BJ (cell line): ENCODE data around the gene CLIC5. TPM values are rescaled to one million over a fixed set of nuclear protein-coding genes. Genes with fewer than 3 reads are reported as not detected.

Experiments
- CTCF ChIA-PET: fragments of 350-600 bp; formaldehyde crosslinking; extraction: SDS; loops from one replicate; lab custom pipeline; 2021; ENCODE audit warnings: antibody characterized with exemption, inconsistent platforms; lab: Yijun Ruan, JAX
- POLR2A ChIA-PET: fragments of 300-600 bp; sonication (Branson Sonifier 250); formaldehyde crosslinking; extraction: SDS; loops from one replicate; lab custom pipeline; 2021; ENCODE audit warnings: antibody characterized with exemption; lab: Charles Lee
- DNase-seq: peaks from one replicate; pipeline ENCODE4 v3.0.0-alpha.2; 2011; ENCODE audit warnings: low read depth
- H3K27me3 ChIP-seq: 2 replicates; pipeline ENCODE4 v1.6.0; 2011; ENCODE audit warnings: low read length; ENCODE audit not compliant: control insufficient read depth, insufficient read depth
- H3K36me3 ChIP-seq: 2 replicates; pipeline ENCODE4 v1.5.1; 2011; ENCODE audit warnings: low read length; ENCODE audit not compliant: control insufficient read depth, insufficient read depth
- H3K4me3 ChIP-seq: 2 replicates; pipeline ENCODE4 v1.5.1; 2011; ENCODE audit warnings: low read depth, mild to moderate bottlenecking, control low read depth, low read length
- CTCF ChIP-seq: IDR thresholded peaks from 2 replicates; pipeline ENCODE4 v1.5.1; 2011; ENCODE audit warnings: low read depth, mild to moderate bottlenecking, control low read depth, inconsistent platforms, low read length, moderate library complexity; ENCODE audit not compliant: insufficient read depth
- polyA plus RNA-seq: library from polyadenylated mRNA; depleted of rRNA; stranded (reverse); fragments of >200 nt; gene quantifications from 2 replicates; pipeline ENCODE4 v1.2.3, GENCODE V29; 2011

CLIC5 gene
- polyA plus RNA-seq, 1 experiment, result not detected

GRCh38 chr6:46035242-46035641 lies 19.6 kb upstream of the CLIC5 start:
- Histone ChIP-seq H3K36me3 (no peaks in the 10 kb centered on the region), H3K4me3 (no peak overlapping the region), H3K27me3 (no peaks in the 10 kb centered on the region; the same call in 1 of the 2 replicates)
- no peak for TF ChIP-seq CTCF
- no peak for DNase-seq
- ChIA-PET POLR2A (no interaction called here), CTCF (interaction anchor here (1.0 kb wide), 1 partner anchor 55 kb away, joined by 3 read pairs; no protein-coding TSS in a partner anchor)

GRCh38 chr6:46032110-46032998 lies 16.7 kb upstream of the CLIC5 start:
- DNase-seq, result no peak
- Histone ChIP-seq H3K27me3 (no peaks in the 10 kb centered on the region; the same call in 1 of the 2 replicates), H3K36me3 (no peaks in the 10 kb centered on the region), H3K4me3 (no peak overlapping the region)
- no peak for TF ChIP-seq CTCF
- ChIA-PET POLR2A (no interaction called here), CTCF (interaction anchor here (0.7 to 0.8 kb wide), 2 partner anchors 58 kb away, joined by 3 read pairs; no protein-coding TSS in a partner anchor)

GRCh38 chr6:46029602-46030001 lies 13.9 kb upstream of the CLIC5 start:
- Histone ChIP-seq H3K27me3 (no peaks in the 10 kb centered on the region), H3K4me3 (no peak overlapping the region), H3K36me3 (no peaks in the 10 kb centered on the region)
- CTCF ChIA-PET, result no interaction called here
- POLR2A ChIA-PET, result no interaction called here
- no peak for DNase-seq
- no peak for TF ChIP-seq CTCF

GRCh38 chr6:46026307-46026706 lies 10.6 kb upstream of the CLIC5 start:
- no peak for DNase-seq
- Histone ChIP-seq H3K27me3 (no peaks in the 10 kb centered on the region; the same call in 1 of the 2 replicates), H3K36me3 (no peaks in the 10 kb centered on the region), H3K4me3 (no peak overlapping the region)
- CTCF ChIA-PET, result no interaction called here
- no peak for TF ChIP-seq CTCF
- POLR2A ChIA-PET, result no interaction called here

- H3K27me3 ChIP-seq, result no peaks in the 10 kb centered on the region; the same call in 1 of the 2 replicates
- DNase-seq, result no peak
- ChIA-PET CTCF (interaction anchor here (0.8 kb wide), 1 partner anchor 64 kb away, joined by 3 read pairs; no protein-coding TSS in a partner anchor), POLR2A (no interaction called here)
- no peak for TF ChIP-seq CTCF
- H3K36me3 ChIP-seq, result no peaks in the 10 kb centered on the region
- H3K4me3 ChIP-seq, result no peak overlapping the region
Measured at GRCh38 chr6:46025573-46025972, 9.9 kb upstream of the CLIC5 start.
